Hematopoietic multipotent progenitor cell treated with erythropoietin and hydrocortisone succinate and interleukin-3 and kit ligand, for 17 days (in vitro differentiated cells): Measurements from ENCODE around the gene ID3.
"Not testable (repeated sequence)": the region's sequence is repeated elsewhere in the genome, so short reads cannot be mapped to it uniquely, and the experiment has no call there.

Experiments
- DNase-seq: peaks from one replicate; pipeline ENCODE4 v3.0.0-alpha.2; 2015; ENCODE audit warnings: low spot score

The ID3 gene

DNA sequence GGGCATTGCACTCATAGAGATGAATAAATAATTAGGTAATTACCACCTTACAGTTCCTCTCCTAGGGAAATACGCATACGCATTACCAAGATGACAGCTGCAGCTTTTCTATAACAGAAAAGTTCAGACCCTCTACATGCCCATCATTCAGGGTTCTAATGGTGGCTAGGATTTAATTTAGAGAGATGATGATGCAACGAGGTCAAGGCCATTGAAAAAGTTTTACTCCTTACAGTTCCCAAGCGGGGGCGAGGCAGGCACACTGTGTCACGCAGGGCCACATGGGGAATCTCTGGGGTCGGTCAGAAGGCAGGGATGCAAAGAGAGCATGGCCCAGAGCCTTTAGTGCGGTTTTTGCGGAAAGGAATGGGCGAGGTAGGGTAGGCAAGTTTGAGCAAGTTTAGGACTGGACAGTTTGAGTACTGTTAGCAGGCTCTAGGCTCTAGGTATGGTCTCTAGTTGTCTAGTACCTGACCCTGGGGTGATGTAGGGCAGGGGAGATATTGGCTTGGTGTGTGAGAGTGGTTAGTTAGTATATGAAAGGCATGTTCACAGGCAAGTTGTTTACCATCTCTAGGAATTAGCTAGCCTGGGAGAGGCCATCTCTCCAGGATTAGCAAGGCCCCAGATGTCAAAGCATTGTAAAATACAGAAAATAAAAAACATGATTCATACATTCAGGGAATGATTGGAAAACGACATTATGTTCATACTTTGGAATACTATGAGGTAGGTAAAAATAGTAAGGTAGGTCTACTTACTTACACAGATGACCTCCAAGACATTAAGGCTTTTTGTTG, 29.6 kb upstream of the ID3 start:
- DNase-seq, result no peak

DNA sequence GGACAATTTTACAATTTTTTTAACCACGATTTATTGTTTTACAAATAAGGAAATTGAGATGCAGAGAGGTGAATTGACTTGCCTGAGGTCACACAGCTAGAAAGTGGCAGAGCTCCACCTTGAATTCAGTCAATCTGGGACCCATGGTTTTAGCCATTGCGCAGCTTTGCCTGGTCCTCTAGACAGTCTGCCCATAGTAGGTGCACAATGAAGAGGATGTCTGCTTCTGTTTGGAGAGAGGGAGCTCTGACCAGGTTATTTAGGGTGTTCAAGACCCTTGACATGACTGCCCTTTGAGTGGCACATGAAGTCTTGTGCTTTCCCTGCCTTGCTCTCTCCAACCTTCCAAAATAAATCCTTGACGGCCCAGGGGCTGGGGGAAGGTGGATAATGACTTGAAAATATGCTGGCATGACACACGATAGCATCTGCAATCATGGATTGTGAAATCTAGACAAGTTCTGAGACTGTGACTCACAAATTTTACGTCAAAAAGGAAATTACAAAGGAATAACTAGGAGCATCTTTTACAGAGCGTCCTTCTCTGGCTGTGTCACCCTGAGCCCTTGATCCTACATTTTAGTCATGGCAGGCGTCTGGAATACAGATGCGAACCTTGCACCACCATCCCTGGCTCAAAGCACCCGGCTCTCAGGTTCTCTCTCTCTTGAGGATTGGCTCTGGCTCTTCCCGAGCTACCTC, 26.2 kb upstream of the ID3 start:
- DNase-seq, result no peak

DNA sequence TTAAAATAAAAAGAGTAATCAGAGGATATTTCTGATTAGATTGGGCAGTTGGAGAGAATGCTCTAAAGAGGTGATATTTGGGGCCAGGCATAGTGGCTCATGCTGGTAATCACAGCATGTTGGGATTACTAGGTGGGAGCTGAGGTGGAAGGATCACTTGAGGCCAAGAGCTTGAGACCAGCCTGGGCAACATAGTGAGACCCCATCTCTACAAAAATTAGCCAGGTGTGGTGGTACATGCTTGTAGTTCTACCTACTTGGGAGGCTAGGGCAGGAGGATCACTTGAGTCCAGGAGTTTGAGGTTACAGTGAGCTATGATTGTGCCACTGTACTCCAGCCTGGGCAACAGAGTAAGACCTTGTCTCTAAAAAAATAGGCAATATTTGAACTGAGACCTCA, 24.4 kb upstream of the ID3 start:
- not testable (repeated sequence) for DNase-seq

DNA sequence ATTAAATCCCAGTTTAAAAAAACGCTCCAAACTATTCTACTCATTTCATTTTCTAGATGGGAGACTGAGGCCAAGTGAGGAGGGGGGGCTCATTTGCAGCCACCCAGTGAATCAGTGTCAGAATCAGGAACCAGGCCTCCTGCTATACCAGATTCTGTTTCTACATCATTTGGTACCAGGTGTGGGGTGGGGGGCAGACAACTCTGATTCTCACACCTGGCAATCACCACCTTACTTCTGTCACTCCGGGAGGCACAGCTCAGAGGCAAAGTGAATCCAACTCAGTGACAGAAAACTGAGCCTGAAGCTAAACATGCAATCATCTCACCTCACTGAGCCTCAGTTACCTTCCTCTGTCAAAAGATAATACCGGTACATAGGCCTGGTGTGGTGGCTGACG, 23.5 kb upstream of the ID3 start:
- DNase-seq, result no peak

DNA sequence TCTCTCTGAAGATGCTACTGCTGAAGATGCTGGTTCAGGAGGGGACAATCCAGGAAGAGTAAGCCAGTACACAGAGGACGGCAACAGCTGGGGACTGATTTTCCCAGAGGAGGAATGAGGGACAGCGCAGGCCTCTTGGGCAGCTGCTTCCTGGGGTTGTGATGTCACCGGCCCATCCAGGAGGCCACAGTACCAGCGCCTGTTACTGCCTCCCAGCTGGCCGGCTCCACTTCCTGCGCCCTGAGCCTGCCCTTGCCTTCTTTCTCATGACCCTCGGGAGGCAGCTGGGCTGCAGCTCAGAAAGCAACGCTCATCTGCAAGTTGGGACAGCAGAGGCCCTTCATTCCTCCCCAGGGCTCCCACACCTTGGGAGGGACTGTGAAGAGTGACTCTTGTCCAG, 21.9 kb upstream of the ID3 start:
- DNase-seq, result no peak

DNA sequence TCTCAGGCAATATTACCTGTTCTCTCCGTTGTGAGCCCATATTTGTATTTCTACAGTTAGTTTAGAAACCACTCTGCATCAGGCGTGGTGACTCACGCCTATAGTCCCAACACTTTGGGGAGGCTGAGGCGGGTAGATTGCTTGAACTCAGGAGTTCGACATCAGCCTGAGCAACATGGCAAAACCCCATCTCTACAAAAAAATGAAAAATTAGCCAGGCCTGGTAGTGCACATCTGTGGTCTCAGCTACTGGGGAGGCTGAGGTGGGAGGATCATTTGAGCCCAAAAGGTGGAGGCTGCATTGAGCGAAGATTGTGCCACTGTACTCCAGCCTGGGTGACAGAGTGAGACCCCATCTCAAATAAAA, 19.7 kb upstream of the ID3 start:
- no peak for DNase-seq

DNA sequence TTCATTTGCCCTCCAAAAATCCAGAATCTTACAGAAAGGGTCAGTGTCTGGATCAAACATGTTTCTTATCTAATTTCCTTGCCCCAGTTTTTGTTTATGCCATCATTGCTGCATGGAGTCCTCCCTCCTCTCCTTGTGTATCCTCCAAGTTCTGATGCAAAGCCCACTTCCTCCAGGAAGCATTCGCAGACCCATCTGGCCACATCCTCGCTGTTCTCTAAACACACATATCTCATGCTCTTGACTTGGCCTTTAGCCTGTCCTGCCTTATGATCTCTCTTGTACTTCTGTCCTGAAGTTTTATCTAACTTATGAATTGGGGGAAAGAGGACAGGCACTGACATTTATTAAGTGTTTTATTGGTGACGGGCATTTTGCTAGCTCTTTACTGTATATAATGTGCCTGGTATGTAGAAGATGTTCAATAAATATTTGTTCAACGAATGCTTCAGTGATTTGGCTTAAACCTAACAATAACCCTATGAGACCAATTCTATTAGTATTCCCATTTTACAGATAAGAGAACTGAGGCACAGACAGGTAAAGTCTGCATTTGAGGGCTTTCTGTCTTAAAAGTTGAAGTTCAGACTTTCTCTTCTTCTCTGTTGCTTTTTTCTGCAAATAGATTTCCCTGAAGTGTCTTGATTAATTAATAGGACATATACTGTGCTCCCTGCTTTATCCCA, 19.2 kb upstream of the ID3 start:
- DNase-seq, result no peak

DNA sequence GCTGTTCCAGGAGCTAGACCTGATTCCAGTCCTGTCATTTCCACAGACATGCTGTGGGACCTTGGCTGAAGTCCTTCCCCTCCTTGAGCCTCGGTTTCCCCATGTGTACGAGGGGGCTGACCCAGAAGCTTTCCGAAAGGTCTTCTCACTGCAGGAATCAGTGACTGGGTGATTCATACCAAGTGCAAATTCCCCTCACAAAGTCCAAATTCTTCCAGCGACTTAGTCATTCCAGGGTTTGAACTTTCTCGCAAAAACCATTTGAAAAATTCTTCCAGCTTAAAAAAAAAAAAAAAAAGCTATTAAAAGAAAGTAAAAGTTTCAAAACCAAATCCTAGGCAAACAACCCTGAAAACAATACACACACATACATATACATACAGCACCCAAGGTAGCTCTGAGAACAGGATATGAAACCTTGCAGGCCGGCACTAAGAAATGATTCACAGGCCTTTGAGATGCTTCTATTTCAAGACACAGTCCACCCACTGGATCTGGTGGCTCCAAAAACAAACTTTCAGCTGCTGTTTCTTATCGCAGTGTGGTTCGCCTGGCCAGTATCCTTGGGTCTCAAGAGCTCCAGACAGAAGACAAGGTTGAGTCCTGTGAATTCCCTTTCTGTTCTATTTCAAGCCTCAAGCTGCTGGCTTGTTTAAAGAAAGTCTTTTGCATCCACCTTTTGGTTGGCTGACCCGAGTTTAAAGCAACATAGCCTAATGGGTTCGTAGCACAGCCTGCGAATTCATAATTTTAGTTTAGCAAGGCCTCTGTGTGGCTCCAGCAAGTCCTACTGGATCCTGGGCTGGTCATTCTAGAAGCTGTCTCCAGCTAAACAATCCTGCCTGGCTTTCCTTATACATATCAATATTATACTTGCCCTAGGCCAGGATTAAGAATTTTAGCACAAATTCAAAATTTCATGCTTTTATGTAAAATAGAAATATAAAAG, 18.0 kb upstream of the ID3 start:
- DNase-seq, result no peak

DNA sequence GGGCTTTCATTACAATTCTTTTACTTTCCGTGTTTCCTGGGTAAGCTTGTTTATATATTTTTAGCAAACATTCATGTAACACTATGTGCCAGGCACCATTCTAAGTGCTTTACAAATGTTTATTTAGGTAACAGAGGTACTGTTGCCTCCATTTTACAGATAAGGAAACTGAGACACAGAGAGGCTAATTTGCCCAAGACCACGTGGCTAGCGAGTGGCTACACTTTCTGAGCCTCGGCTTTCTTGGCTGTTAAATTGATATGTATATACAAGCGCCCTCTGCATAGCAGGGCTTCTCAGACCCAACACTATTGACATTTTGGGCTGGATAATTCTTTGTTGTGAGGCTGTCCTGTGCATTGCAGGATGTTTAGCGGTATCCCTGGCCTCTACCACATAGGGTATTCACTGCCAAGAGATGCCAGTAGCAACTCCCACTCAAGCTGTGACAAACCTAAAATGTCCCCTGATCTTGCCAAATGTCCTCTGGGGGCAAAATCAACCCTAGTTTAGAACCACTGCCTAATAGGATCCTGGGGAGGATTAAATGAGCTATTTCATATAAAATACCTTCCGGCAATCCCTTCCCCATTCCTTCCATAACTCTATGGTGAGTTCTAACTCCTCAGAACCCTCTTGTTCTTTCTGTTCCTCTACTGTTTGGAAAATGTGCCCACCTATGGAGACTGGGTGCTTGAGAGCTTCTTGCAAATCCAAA, 17.2 kb upstream of the ID3 start:
- DNase-seq, result no peak

DNA sequence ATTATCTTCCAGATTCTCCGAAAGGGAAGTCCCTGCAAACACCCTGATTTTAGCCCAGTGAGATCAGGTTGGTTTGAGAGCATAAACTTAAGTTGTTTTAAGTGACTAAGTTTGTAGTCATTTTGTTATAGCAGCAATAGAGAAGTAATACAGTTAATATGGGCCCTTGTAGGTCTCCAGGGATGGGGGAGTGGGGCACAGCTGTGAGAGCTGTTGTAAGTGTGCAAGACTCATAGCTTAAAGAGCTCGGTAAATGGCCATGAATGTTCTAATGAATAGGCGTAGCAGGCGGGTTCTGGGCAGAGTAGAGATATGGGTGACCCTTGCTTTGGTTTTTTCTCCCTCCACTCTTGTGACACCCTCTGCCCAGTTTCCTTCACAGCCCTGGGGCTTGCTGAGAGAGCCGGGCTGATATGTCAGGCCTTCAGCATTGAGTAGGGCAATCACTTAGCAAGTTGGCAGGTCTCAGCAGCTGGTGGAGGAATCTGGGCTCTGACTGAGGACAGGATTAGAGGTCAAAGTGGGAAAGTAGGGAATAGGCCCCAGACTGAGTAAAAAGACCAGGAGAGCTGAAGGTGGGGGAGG, 16.0 kb upstream of the ID3 start:
- no peak for DNase-seq

DNA sequence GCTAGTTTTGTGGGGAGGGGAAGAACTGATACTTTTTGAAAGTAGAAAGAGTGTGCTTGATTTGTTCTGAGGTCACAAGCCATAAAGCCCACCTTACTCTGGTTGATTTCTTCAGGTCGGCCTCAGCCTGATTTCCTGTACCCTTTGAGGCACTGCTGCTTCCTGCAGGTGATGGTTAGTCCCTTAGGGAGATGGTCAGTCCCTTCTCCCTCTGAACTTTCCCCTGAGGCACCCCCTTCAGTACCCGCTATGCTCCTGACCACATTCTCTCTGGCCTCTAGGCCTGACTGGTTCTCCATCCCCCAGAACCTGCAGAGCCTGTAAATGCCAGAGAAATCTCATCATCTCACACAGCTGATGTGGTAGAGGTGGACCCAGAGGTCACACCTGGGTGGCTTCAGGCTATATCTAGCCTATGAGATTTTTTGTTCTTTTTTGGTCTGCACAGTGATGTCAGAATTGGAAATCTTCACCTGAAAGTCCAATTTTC, 15.0 kb upstream of the ID3 start:
- DNase-seq, result no peak

DNA sequence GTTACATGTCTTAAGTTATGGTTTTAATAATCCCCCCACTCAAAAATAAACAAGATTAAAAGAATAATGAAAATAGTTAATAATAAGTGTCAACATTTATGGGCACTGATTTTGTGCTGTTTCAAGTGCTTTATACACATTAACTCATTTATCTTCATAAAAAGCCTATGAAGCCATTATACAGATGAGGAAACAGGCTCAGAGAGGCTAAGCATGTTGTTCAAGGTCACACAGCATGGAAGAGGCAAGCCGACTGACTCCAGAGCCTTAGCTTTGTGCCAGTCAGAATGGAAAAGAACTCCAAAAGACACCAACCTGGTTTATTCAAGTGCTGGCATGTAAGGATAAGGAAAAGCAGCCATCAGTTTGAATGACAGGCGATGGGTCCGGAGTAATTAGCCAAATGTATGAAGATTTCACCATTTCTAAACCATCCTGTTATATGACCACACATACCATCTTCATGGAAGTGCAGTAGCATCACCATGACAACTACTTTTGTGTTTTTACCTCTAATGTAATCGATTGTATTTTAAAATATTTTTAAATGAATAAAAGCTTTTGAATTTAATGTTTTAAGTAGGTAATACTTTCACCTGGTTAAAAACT, 14.4 kb upstream of the ID3 start:
- no peak for DNase-seq

DNA sequence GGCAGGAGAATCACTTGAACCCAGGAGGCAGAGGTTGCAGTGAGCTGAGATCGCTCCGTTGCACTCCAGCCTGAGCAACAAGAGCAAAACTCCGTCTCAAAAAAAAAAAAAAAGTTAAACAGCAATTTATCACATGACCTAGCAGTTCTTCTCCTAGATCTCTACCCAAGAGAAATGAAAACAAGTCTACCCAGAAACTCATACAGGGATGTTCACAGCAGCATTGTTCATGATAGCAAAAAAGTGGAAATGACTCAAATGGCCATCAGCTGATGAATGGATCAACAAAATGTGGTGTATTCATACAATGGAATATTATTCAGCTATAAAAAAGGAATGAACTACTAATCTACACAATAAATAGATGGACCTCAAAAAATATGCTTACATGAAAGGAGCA, 12.2 kb upstream of the ID3 start:
- DNase-seq, result no peak

DNA sequence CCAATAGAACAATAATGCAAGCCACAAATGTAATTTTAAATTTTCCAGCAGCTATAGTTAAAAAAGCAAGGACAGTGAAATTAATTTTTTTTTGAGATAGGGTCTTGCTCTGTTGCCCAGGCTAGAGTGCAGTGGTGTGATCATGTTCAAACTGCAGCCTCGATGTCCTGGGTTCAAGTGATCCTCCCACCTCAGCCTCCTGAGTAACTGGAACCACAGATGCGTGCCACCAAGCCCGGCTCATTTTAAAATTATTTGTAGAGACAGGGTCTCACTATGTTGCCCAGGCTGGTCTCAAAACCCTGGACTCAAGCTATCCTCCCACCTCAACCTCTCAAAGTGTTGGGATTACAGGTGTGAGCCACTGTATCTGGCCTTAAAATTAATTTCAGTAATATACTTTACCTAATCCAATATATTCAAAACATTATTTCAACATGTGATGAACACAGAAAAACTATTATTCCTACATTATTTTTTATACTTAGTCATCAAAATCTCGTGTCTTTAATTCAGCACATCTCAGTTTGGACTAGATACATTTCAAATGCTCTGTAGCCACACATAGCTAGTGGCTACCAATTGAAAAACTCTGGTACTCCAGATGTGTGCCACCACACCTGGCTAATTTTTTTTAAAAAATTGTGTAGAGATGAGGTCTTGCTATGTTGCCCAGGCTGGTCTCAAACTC, 10.8 kb upstream of the ID3 start:
- no peak for DNase-seq

DNA sequence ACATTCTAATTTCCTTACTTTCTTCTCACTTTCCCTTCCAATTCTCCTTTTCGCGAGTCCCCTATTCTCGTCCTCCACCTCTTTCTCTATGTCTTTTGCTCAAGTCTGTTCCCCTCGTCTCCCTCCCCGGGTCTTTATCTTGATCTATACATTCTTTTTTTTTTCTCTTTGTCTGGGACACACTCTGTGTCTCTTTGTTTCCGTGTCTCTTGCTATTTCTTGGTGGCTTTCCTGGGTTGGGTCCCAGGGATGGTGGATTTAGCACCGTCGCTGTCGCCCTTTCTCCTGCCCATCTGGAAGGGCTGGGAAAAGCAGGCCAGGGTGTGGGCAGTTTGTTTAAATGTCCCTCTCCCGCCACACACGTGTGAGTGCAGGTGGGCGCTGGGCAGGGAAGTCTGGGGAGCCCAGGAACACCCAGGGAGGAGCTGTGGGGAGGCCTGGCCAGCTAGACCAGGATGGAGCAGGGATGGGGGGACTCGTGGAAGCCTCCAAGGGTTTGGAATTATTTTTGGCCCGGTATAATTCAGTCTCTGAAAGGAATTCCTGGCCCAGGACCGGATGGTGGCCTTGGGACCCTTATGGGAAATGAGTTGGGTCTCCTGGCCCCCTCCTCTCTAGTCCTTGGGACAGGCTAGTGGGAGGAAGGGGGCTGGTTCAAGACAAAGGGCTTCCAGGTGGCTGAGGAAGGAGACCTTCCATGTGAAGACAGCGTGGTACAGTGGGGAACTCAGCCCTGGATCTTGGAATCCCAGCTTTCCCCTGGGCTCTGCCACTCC, 9.5 kb upstream of the ID3 start:
- DNase-seq, result no peak

DNA sequence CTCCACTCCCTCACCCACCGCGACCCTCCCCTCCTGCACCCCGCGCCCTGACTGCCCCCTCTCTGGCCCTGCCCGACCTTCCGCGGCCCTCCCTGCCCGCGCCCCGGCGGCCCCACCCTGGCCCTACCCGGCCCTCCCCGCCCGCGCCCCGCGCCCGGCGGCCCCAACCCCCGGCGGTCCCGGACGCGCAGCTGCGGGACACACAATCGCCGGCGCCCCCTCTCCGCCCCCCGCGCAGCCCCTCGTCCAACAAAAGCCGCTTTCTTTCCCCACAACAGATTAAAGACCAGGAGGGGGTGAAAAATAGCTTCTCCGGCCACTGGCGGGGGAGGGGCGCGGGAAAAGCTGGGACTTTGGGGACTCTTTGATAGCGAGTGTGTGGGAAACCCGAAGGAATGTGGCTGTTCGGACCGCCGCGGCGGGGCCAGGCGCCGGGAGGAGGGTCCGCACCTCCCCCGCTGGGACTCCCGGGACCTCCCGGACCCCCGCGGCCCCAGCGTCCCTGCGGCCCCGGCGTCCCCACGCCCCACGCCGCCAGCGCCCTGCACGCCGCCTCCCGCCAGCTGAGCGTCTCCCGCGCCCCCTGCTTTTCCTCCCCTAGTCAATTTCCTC, 8.8 kb upstream of the ID3 start:
- no peak for DNase-seq

DNA sequence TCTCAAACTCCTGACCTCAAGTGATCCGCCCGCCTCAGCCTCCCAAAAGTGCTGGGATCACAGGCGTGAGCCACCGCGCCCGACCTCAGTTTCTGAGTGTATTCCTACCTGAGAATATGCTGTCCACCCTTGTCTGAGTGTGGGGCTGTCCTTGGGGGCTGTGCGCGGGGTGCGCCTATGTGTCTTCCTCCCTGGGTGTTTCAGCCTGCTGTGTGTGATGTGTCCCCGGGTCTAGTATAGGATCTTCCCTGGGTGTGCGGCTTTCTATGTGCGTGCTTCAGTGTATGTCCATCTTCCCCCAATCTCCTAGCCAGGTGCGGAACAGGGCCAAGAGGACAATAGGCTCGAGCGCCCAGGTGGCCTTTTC, 8.3 kb upstream of the ID3 start:
- no peak for DNase-seq

DNA sequence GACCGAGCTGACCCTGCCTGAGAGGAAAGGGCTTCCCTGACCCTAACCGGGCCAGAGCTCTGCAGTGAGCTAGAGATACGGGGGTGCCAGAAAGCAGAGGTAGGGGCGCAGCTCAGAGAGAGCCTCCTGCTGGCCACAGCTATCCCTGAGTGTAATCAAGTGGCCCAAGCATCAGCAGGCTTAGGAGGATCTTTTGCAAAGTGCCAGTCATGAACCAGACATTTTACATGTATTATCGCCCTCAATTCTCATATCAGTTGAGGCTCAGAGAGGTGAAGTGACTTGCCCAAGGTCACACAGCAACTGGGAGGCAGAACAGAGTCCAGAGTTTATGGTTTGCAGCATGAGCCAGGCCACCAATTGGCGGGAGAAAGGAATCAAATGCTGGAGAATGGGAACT, 7.0 kb upstream of the ID3 start:
- DNase-seq, result no peak

DNA sequence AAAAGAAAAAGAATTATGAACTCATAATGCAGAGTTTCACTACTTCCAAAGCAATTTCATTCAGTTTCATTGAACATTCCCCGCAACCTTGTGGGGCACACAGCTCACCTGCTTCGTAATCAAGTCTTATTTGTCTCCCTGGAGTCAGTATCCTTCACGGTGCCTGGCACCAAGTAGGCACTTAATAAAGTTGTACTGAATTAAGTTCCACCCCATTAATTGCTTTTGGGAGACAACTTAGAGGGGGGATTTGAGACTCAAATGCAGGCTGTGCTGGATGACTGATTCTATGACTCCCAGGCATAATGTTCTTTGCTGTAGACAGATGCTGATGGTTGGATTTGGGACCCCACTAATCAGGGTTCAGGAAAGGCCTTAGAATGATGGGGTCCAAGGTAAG, 6.5 kb upstream of the ID3 start:
- no peak for DNase-seq
